CMK (cell line): ENCODE measurements around the gene CNTN2.

ENCODE experiments used
- DNase-seq: peaks from one replicate; pipeline ENCODE4 v3.0.0-alpha.2; 2010; ENCODE audit warnings: low read depth

Gene CNTN2

DNA sequence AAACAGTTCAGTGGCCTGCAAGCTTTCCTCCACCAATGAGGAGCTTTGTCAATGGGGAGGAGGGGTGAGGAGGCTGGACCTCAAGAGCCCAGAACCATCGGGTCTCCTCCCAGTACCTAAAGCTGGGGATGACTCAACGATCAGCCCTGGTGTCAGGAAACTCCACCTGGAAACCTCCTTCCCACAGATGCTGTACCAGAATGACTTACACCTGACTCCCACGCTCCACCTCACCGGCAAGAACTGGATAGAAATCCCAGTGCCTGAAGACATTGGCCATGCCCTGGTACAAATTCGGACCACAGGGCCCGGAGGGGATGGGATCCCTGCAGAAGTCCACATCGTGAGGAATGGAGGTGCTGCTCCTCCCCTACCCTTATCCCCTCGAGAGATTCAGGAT, 29.9 kb downstream of the CNTN2 start:
- no peak for DNase-seq

DNA sequence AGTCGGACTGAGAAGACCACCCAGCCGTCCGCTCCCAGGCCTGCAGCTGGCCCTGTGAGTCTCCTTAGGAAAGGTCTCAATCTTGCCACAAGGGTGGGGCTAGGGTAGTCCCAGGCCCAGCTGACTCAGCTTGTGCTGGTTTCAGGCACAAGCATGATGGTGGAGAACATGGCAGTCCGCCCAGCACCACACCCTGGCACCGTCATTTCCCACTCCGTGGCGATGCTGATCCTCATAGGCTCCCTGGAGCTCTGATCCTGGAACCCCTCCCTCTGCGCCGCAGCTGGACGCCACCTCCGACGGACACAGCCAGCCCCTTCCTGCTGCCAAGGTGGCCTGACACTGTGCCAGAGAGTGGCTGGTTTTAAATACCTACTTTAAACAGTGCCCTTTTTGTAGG, 30.5 kb downstream of the CNTN2 start:
- no peak for DNase-seq

DNA sequence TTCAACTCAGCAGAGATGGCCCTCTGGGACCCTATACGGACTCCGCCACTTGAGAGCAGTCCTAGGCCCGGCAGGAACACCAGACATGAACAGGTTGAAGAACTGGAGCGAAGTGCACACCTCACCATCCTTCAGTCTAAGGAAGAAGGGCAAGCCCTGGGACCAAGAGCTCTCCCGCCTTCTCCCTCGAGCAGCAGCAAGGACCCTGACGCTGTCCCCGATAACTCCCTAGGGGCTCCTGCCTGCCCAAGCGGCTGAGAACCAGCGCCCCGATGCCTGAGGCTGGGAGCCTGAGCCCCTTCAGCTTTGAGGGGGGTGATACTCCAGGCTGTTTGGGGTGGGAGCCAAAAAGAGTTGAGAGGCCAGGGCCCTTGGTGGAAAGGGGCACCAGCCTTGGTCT, 31.1 kb downstream of the CNTN2 start:
- no peak for DNase-seq

DNA sequence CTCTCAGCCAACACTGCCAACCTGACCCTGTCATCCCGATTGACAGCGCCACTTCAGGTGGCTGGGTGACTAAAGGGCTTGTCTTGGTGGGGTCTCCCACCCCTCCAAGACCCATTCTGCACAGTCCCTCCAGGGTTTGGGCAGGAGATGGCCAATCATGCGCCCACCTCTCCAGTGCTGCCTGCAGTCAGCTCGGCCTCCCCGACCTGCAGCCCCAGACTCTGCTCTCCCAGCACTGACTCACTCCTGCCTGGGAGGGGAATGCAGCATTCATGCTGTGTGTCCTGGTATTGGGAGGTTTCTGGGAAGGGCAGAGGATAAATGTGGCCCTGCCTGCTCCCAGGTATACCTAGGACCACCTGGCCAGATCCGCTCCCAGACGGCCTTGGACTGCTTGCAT, 31.5 kb downstream of the CNTN2 start:
- no peak for DNase-seq

DNA sequence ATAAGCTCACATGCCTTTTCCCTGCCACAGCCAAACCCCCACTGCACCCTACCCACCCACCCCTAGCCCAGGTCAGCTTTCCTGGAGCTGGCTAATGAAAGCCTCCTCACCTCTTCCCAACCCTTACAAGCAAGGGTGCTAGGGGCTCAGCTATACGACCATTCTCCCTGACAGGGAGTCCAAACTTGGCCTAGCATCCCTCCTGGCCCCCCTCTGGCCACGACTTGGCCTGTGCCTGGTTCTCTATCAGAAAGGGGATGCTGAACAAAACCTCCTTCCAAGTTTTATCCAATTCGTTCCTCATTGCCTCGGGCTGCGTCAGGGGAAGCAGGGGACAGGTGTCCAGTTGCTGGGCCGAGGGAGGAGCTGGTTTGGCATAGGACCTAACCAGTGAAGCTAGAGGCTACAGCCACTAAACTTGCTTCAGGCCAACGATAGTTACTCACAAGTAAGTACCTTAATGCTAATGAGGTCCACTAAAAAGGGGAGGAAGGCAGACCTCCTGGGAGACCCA, 32.7 kb downstream of the CNTN2 start:
- DNase-seq = no peak

DNA sequence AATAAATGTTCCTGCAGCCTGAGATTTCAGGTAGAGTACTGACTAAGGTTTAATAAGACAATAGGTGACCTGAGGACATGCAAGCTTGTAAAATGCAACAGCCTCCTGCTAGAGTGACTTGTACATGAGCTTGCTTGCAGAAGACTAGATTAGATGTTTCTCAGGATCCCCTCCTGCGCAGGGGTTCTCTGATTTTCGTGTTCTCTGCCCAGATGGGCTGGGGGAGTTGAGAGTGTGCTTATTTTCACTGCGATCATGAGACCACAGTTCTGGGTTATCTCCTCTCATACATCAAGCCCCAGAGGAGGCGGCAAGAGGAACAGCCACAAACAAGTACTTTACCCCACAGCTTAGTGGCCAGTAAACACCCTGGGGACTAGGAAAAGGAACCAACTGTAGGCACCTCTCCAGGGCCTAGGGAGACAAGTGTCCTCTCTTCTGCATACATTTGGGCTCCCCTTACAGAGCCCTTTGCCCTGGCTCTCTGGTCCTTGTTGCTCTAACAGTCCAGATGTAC, 33.3 kb downstream of the CNTN2 start:
- peak; percentile 42 for DNase-seq

DNA sequence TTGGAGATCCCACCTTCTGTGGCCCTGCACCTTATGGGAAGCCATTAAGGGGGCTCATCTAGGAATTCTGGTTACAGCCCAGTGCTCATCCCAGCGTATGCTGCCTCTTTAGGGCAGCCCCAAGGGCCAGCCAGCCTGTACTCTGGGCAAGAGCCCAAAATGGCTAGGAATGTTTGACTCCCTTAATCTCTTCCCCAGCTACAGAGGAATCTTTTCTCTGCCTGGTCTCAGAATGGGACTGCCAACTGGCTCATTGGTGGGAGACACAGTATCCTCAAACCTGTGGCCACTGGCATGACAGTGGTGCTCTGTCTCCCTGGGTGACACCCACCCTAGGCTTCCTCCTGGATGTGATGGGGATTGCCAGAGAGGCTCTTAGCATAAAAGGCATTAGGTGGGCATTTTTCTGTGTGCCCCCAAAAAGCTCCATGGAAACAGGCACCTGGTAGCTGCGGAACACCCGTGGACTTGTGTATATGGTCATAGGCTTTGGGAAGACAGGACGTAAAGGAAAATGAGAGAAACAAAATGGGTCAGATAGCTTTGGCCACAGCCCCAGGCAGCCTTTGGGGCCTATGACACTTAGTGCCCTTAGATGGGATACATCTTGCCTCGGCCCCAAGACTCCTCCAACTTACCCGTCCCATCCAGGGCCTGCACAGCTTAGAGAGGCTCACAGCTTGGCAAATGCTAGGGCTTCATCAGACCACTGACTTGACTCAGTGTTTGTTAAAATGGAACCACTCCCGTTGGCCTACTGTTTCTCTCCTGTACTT, 34.3 kb downstream of the CNTN2 start:
- no peak for DNase-seq

DNA sequence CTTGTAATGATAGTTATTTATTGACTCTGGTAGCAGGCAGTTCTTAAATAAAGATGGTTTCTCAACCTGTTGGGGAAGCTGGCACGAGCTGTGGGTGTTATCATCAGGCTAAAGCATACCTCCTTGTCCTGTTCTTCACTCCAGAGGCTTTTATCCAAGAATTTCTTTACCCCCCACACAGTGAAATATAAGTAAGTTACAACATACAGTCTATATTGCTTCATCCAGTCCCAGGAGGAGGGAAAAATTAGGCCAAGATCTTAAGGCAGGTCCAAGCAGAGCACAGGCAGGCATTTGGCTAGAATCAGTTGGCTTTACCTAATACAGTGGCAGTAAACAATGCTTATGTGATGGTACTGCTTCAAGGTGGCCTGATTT, 34.9 kb downstream of the CNTN2 start:
- no peak for DNase-seq

DNA sequence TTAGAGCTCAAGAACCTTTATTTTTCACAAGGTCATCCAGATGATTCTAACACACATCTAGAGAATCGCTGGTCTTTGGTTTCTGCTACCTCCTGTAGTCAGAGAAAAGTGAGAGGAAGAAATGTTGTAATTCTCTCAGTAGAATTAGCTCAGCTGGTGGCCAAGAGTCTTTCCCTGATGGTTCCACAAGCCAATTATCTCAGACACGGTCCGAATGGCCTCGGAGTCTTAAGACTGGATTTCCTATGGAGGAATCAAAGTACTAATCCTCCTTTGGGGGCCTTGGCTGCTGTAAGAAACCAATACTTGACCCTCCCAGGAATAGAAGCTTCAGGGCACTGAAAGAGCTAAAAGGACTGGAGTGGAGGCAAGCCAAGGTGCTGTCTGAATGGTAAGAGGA, 39.4 kb downstream of the CNTN2 start:
- DNase-seq = no peak

DNA sequence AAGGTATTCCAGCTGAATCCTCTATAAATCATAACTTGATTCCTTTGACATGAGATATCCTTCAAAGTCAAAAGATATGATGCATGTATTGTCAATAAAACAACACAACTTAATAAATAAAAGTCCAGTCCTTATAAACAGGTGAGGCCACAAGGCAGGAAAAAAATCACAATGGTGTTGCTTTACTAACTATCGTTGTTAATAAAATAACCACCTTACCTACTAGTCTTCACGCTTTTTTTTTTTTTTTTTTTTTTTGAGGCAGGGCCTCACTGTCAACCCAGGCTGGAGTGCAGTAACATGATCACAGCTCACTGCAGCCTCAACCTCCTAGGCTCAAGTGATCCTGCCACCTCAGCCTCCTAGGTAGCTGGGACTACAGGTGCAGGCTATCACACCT, 41.3 kb downstream of the CNTN2 start, which contains the start of gene TMEM81:
TMEM81 (minus strand) TSS at position 101 of the 400 bp plus-strand sequence. CDS start 140 bp downstream, outside the sequence.
- no peak for DNase-seq

DNA sequence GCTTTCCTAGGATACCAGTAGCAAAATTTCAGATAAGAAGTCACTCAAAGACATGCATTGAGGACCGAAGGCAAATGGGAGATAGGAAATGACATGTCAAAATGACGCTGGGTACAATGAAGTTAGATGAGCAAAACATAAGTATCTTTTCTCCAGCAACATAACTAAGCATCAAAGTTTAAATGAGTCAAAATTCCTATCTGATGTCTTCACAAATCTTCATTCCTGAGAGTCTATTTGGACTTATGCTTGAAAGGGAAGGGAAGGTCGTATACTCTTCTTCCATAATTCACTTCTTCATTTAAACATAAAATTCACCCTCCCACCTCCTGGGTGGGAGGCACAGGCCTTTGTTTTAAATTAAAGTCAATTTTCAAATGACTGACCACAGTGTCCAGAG, 45.3 kb downstream of the CNTN2 start:
- DNase-seq = no peak

DNA sequence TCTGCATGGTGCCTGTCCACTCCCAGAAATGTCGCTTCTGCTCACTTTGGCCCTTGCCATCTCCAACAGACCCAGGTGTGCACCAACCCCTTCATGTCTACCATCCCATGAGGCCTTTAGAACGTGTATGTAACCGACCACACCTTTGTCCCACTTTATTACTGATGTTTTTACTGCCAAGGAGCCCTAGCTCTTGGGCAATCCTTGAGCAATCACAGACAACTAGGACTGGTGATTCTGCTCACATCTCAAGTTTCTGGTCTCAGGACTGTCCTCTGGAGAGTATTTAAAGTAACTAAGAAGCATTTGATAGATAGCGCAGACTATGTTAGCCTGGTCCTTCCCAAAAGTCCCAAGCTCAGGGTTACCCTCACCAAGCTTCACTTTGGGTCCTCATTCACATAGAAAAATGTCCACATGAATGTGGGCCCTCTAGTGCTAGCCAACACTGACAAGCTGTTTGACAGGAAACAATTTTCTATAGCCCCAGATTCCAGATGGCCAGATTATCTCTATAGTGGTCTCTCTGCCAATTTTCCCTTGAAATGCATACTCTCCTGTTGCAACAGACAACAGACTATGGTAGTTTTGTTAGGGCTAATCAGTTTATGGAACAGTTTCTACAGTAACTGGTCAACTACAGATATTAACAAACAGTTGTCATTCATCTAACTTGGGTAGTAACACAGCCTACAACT, 48.2 kb downstream of the CNTN2 start:
- DNase-seq = no peak

DNA sequence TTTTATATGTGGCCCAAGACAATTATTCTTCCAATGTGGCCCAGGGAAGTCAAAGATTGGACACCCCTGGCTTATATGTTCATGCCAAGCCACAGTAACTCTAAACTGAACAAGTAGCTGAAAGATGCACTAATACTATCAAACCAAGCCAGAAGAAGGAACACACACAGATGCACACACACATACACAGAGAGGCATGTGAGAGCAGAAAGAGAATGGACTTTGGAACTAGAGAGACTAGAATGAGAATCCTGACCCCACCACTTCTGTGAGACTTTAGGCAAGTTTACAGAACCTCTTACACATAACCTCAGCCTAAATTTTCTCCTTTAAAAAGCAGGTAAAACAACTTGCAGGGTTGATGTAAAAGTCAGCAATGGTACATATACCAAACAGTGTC, 52.4 kb downstream of the CNTN2 start:
- DNase-seq = no peak

DNA sequence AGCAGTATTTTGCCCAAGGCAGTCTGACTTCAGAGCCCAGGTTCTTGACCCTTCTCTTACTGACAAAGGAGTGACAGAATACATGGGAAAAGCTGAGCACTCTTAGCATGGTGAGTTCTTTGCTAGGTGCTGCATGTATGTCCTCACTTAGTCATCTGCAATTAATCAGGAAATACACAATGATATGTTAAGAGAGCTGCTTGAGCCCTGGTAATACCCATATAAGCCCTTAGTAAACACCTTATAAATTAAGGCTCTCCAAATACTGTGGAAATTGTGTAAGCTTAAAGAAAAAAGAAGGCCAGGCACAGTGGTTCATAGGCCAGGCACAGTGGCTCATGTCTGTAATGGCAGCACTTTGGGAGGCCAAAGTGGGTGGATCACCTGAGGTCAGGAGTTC, 55.2 kb downstream of the CNTN2 start:
- DNase-seq = no peak

DNA sequence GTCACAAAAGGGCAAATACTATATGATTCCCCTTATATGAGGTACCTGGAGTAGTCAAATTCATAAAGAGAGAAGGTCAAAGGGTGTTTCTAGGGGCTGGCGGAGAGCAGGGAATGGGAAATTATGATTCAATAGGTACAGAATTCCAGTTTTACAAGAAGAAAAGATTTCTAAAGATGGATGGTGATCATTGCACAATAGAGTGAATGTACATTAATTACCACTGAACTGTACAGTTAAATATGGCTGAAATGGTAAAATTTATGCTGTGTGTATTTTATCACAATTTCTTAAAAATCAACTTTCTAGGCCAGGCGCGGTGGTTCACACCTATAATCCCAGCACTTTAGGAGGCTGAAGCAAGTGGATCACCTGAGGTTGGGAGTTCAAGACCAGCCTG, 59.4 kb downstream of the CNTN2 start:
- no peak for DNase-seq

DNA sequence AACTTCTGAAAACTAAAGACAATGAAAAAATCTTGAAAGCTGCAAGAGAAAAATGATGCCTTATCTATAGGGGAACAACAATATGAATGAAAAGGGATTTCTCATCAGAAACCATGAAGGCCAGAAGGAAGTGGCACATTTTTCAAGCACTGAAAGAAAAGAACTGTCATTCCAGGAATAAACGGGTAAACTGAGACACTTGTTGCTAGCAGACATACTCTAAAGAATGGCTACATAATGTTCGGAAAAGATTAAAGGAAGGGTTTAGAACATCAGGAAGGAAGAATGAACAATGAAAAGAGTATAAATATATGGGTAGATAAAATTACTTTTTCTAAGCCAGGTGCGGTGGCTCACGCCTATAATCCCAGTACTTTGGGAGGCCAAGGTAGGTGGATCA, 64.3 kb downstream of the CNTN2 start:
- no peak for DNase-seq

DNA sequence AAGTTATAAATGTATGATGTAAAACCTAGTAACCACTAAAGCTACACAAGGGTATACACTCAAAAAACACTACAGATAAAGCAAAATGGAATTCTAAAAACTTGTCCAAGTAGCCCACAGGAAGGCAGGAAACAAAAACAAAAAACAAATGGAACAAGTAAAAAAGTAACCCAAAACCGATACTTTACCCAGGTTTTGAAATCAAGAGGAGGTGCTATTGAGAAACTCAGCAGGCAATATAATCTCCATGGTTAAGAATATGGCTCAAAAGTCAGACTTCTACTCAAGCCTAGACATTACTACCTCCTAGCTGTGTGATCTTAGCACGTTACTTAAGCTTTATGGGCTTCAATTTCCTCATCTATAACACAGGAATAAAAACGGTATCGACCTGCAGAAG, 65.5 kb downstream of the CNTN2 start:
- DNase-seq = no peak

DNA sequence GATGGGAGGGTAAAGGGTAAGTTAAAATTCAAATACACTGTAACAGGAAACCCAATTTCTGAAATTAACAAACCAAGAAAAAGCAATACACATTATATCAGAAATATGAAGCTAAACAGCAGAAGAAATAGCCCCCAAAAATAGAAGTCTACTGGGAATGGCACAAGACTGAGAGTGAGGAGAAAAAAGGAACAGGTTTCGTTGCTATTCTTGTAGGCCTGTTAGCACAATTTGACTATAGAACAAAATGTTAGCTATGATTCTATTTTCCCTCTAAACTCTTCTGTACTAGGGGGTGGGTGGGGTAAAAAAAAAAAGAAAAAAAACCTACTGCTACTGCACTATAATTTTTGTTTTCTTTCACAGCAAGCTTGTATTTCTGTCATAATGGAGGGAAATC, 66.3 kb downstream of the CNTN2 start:
- no peak for DNase-seq

DNA sequence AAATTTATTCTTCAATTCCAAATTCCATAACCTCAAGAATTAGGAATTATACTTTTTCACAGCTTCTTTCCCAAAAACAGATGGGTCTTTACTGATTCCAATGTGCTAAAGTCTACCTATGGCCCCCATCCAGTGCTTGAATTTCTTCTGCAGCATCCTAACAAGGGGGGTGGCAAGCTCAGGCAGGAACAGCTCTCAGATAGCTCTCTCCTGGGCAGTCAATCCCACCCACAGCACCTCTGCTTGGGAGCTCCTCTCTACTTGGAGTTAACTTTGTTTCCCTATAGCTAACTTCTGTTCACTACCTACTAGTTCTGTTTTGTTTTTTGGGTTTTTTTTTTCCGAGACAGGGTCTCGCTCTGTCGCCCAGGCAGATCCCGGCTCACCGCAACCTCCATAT, 66.7 kb downstream of the CNTN2 start:
- no peak for DNase-seq

DNA sequence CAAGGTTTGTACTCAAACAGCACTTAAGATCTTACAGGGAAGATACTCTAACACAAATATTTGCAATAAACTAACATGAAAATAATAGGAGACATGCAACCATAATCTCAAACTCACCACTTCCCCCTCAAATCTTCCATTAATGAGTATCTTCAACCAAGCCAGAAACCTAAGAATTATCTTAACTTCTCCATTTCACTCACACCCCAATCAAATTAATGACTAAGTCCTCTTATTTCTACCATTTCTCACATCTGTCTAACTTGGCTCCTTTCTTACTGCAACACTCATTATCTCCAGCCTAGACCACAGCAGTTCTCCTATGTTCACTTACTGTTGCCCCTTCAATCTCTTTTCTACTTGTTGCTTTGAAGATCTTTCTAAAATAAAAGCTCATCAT, 68.3 kb downstream of the CNTN2 start:
- no peak for DNase-seq

DNA sequence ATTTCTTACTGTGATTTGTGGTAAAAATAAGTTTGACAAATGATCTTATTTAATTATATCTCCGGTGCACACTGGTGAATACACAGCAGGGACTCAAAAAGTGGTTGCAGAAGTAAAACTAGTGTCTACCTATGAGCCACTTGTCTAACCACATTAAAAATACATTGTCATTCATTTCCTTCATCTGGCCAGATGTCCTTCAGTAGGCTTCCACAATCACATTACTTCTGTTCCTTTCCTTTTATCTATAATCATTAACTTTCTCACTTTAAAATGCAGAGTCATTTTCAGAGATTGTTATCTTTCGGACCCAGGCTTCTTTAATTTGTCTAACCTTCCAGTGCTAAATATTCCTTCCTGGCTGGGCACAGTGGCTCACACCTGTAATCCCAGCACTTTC, 75.7 kb downstream of the CNTN2 start:
- no peak for DNase-seq

DNA sequence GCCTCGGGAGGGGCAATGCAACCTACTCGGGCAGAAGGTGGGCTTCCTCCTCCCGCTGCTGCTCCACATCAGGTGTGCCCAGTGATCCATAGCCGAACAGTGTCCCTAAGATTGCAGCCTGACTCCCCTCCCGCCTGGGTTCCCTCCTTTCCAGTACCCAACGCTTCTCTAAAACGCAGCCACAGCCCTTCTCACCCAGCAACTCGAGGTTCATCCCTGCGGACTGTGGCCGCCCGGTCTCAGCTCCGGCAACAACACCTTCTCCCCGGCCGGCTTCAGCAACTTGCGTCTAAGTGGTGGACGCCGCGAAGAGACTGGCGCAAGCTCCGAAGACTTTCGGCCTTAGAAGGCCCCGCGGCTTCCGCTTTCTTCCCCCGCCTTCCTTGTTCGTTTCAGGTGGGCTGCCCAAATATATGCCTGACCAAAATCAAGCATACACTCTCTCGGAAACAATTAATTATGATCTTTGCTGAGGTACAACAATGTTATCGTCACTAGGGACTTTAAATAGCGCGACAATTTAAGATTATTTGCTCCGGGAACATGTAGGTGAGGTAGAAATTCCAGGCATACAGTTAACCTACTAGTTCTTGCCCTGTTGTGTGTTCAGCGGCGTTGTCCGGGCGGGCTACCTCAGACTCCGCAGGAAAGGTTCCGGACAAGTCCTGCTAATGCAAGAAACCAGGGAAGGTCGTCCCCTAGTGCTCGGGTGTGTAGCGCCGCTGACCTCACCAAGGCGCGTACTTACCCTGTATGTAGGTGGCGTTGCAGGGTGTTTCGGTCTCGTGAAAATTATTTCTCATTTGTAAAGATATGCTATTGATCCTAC, 78.9 kb downstream of the CNTN2 start, which contains the start of gene RBBP5:
RBBP5 (minus strand) TSS at position 319 of the 829 bp plus-strand sequence; CDS start at position 214, 105 bp downstream.
- DNase-seq = peak; percentile 100
